Measurements from ENCODE around the gene PDZRN3.

- TF ChIP-seq CTCF (IDR thresholded peaks at IDR 0.05) (no peak), POLR2A (IDR thresholded peaks at IDR 0.05) (no peak)
Observed at GRCh38 chr3:73475175-73475574, 149.6 kb downstream of the PDZRN3 start.

All from Peyer's patch (tissue), 4 donors.